ENCODE data around the gene TRAPPC3L. TPM values are rescaled to one million over a fixed set of nuclear protein-coding genes. Genes with fewer than 3 reads are reported as not detected.

Gene TRAPPC3L
- total and polyA plus RNA-seq, 9 of the 15 experiments (the other 6 are each of a cell fraction or from before 2014, with no cell fraction given): not detected

DNA sequence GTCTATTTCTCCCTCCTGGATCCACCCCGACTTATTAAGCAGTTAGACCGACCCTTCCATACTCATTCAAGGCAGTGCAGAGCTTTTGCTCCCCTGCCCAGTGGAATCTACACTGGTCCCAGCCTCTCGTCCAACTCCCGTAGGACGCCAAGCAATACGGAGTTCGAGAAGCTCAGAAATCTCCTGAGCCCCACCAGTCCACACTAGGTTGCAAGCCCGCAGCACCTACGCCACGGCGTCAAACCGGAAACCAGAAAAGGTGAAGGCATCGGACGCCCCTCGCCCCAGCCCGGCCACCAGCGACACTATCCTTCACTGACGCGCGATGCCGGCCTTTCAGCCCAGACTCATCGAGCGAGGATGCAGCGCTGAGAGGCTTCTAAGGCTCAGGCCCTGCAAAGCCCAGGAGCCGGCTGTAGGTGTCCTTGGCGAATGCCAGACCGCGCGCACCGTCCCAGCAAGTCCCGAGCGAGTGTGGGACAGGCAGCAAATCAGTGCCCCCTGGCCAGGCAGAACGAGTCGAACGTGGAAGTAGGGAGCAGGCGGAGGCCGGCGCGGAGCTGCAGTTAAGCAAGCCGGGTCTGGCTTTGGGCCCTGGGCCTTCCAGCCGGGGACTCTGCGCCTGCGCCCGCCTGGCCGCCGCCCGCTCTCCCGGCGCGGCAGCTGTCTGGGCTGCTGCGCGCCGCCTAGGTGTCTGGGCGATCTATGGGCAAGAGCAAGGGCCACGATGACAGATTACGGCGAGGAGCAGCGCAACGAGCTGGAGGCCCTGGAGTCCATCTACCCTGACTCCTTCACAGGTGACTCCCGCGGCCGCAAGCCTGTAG, 25.6 kb upstream of the TRAPPC3L start, which contains the start of gene RWDD1 (continued):
- TF ChIP-seq, protein P1, sequence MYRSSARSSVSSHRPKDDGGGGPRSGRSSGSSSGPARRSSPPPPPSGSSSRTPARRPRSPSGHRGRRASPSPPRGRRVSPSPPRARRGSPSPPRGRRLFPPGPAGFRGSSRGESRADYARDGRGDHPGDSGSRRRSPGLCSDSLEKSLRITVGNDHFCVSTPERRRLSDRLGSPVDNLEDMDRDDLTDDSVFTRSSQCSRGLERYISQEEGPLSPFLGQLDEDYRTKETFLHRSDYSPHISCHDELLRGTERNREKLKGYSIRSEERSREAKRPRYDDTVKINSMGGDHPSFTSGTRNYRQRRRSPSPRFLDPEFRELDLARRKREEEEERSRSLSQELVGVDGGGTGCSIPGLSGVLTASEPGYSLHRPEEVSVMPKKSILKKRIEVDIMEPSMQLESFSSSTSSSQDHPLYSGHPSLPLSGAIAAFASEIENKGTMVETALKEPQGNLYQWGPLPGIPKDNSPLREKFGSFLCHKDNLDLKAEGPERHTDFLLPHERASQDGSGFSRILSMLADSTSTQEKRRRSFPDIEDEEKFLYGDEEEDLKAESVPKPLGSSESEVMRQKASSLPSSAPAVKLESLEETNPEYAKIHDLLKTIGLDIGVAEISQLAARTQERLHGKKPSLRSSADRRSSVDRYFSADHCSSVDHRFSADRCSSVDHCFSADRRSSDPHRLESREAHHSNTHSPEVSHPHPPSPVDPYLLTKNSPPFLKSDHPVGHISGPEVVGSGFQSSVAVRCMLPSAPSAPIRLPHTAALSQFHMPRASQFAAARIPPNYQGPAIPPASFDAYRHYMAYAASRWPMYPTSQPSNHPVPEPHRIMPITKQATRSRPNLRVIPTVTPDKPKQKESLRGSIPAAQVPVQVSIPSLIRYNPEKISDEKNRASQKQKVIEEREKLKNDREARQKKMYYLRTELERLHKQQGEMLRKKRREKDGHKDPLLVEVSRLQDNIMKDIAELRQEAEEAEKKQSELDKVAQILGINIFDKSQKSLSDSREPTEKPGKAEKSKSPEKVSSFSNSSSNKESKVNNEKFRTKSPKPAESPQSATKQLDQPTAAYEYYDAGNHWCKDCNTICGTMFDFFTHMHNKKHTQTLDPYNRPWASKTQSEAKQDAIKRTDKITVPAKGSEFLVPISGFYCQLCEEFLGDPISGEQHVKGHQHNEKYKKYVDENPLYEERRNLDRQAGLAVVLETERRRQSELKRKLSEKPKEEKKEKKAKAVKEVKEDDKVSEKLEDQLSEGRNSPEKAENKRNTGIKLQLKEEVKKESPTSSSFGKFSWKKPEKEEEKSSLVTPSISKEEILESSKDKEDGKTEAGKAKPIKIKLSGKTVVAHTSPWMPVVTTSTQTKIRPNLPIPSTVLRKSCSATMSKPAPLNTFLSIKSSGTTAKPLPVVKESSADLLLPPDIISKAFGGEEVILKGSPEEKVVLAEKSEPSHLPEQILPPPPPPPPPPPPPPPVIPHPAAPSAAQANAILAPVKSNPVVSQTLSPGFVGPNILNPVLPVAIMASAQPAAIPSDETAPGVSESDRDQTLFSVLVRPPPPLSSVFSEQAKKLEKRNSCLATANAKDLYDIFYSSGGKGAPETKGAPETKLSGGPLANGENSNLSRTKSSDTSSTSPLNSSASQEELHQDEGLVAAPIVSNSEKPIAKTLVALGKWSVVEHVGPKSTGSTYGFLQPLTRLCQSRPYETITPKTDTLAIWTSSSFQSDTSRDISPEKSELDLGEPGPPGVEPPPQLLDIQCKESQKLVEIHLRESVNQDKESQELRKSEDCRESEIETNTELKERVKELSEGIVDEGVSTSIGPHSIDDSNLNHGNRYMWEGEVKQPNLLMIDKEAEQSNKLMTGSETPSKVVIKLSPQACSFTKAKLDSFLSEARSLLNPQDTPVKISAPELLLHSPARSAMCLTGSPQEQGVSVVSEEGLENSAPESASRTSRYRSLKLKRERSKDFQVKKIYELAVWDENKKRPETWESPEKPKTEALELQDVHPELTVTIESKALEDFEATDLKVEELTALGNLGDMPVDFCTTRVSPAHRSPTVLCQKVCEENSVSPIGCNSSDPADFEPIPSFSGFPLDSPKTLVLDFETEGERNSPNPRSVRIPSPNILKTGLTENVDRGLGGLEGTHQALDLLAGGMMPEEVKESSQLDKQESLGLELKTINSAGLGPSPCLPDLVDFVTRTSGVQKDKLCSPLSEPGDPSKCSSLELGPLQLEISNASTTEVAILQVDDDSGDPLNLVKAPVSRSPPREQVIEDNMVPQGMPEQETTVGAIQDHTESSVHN (IDR thresholded peaks at IDR 0.05; ENCODE audit: borderline replicate concordance in 1 of 2, low read depth in 1 of 2): 0 out of 4 replicates have a peak, but pooled peaks of 1 of the 2 experiments have one; percentile 35
- TF ChIP-seq NFRKB (IDR thresholded peaks at IDR 0.05; ENCODE audit: low read depth) (0 out of 2 replicates have a peak, but pooled peaks have one; percentile 25), EP300 (IDR thresholded peaks at IDR 0.05; ENCODE audit: low read length) (no peak), NCOA6 (IDR thresholded peaks at IDR 0.05) (no peak), NONO (IDR thresholded peaks at IDR 0.05; ENCODE audit: low read depth in 2 of 2, low read length in 1 of 2) (peak in 1 of 2 experiments; percentile 38; a peak in 1 of 4 replicates), CEBPG (CRISPR knock-in tag; IDR thresholded peaks at IDR 0.05) (peak; percentile 70; the same call in 1 of the 2 replicates), CEBPG (tag; conservative IDR thresholded peaks at IDR 0.05 in 1 of 2, IDR thresholded peaks at IDR 0.05 in 1 of 2) (peak in 1 of 2 experiments; percentile 69; a peak in 2 of 4 replicates), ILK (tag; IDR thresholded peaks at IDR 0.05; ENCODE audit: borderline replicate concordance, low read depth) (no peak)
- TF ChIP-seq, protein P2, sequence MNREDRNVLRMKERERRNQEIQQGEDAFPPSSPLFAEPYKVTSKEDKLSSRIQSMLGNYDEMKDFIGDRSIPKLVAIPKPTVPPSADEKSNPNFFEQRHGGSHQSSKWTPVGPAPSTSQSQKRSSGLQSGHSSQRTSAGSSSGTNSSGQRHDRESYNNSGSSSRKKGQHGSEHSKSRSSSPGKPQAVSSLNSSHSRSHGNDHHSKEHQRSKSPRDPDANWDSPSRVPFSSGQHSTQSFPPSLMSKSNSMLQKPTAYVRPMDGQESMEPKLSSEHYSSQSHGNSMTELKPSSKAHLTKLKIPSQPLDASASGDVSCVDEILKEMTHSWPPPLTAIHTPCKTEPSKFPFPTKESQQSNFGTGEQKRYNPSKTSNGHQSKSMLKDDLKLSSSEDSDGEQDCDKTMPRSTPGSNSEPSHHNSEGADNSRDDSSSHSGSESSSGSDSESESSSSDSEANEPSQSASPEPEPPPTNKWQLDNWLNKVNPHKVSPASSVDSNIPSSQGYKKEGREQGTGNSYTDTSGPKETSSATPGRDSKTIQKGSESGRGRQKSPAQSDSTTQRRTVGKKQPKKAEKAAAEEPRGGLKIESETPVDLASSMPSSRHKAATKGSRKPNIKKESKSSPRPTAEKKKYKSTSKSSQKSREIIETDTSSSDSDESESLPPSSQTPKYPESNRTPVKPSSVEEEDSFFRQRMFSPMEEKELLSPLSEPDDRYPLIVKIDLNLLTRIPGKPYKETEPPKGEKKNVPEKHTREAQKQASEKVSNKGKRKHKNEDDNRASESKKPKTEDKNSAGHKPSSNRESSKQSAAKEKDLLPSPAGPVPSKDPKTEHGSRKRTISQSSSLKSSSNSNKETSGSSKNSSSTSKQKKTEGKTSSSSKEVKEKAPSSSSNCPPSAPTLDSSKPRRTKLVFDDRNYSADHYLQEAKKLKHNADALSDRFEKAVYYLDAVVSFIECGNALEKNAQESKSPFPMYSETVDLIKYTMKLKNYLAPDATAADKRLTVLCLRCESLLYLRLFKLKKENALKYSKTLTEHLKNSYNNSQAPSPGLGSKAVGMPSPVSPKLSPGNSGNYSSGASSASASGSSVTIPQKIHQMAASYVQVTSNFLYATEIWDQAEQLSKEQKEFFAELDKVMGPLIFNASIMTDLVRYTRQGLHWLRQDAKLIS (CRISPR knock-in tag; IDR thresholded peaks at IDR 0.05): peak; percentile 35; the same call in 1 of the 2 replicates
- TF ChIP-seq, protein P3, sequence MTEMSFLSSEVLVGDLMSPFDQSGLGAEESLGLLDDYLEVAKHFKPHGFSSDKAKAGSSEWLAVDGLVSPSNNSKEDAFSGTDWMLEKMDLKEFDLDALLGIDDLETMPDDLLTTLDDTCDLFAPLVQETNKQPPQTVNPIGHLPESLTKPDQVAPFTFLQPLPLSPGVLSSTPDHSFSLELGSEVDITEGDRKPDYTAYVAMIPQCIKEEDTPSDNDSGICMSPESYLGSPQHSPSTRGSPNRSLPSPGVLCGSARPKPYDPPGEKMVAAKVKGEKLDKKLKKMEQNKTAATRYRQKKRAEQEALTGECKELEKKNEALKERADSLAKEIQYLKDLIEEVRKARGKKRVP (CRISPR knock-in tag; IDR thresholded peaks at IDR 0.05): no peak
